HCT116 (cell line): ENCODE measurements around the gene TCERG1L. TPM values are rescaled to one million over a fixed set of nuclear protein-coding genes. Genes with fewer than 3 reads are reported as not detected.

Experiments used
- ATAC-seq: fragments of 200-7000 bp; cut with Tn5 transposase; 2 replicates; pipeline ENCODE4 v1.9.1; 2020; ENCODE audit warnings: mild to moderate bottlenecking, moderate library complexity
- BruUV-seq: library from RNA; stranded (reverse); fragments of 400-500 nt; replicated peaks from 2 replicates; lab custom pipeline; 2021; lab: Mats Ljungman, UMichigan
- CTCF ChIA-PET: fragments of 300-600 bp; sonication (Branson Sonifier 250); formaldehyde crosslinking; loops from one replicate; lab custom pipeline; 2021; ENCODE audit warnings: antibody characterized with exemption; lab: Charles Lee
- POLR2A ChIA-PET: fragments of 300-600, 350-600 bp; sonication (Branson Sonifier 250); formaldehyde crosslinking; loops from one replicate; lab custom pipeline; 2021; ENCODE audit warnings: antibody characterized with exemption; lab: Charles Lee
- RAD21 ChIA-PET, 2 experiments: fragments of 300-600 bp; sonication (Branson Sonifier 250); formaldehyde crosslinking; loops; one replicate each; lab custom pipeline; 2023; ENCODE audit warnings: low total read pairs in 2 of 2; ENCODE audit not compliant: uncharacterized antibody in 2 of 2, unreplicated experiment in 2 of 2, low non-redundant PET in 1 of 2; lab: Charles Lee
- DNase-seq: peaks from one replicate; pipeline ENCODE4 v3.0.0-alpha.2; 2010; ENCODE audit warnings: low read depth, low spot score
- H2AFZ ChIP-seq: fragments of 200-600 bp; shearing (Covaris generic), sonication (generic); 2 replicates; pipeline ENCODE4 v1.6.1; 2017; ENCODE audit warnings: low read depth, mixed run types, mixed read lengths, antibody characterized with exemption, low read length; ENCODE audit not compliant: poor library complexity, severe bottlenecking
- H3K27ac ChIP-seq: 2 replicates; pipeline ENCODE4 v1.5.1; 2012; ENCODE audit warnings: low read depth, low read length
- H3K27me3 ChIP-seq: fragments of 200-600 bp; sonication (generic); 2 replicates; pipeline ENCODE4 v1.6.1; 2016; ENCODE audit warnings: mixed run types, low read length, mixed read lengths; ENCODE audit not compliant: insufficient read depth
- H3K36me3 ChIP-seq, 2 experiments: fragments of 200-500 bp in 1 of 2; fragments of 200-600 bp in 1 of 2; sonication (Bioruptor generic) in 1 of 2; sonication (generic) in 1 of 2; 2 replicates each; pipeline versions ENCODE4 v1.5.1 to v1.6.1; 2014 to 2016; ENCODE audit warnings: low read length in 2 of 2, inconsistent platforms in 1 of 2, mixed read lengths in 1 of 2, mixed run types in 1 of 2; ENCODE audit not compliant: insufficient read depth in 2 of 2, control insufficient read depth in 1 of 2
- H3K4me1 ChIP-seq, 2 experiments: fragments of 200-600 bp in 1 of 2; sonication (generic) in 1 of 2; 2 replicates each; pipeline versions ENCODE4 v1.5.1 to v1.6.1; 2012 to 2017; ENCODE audit warnings: low read length in 2 of 2, inconsistent platforms in 1 of 2, mild to moderate bottlenecking in 1 of 2, mixed read lengths in 1 of 2, mixed run types in 1 of 2, moderate library complexity in 1 of 2; ENCODE audit not compliant: insufficient read depth in 2 of 2, control insufficient read depth in 1 of 2
- H3K4me2 ChIP-seq: fragments of 200-600 bp; sonication (generic); 2 replicates; pipeline ENCODE4 v1.6.1; 2017; ENCODE audit warnings: mixed run types, low read length, mixed read lengths
- H3K4me3 ChIP-seq, 2 experiments: fragments of 200-600 bp in 1 of 2; sonication (generic) in 1 of 2; replicated peaks in 1 of 2; 2 replicates each; pipeline ENCODE4 v1.5.1; 2011 to 2016; ENCODE audit warnings: low read length in 2 of 2, control low read depth in 1 of 2, low read depth in 1 of 2, mild to moderate bottlenecking in 1 of 2, mixed read lengths in 1 of 2, mixed run types in 1 of 2
- H3K79me2 ChIP-seq: fragments of 200-600 bp; sonication (generic); 2 replicates; pipeline ENCODE4 v1.6.1; 2017; ENCODE audit warnings: mild to moderate bottlenecking, mixed run types, low read length, moderate library complexity, mixed read lengths; ENCODE audit not compliant: insufficient read depth
- H3K9ac ChIP-seq: fragments of 200-600 bp; sonication (generic); 2 replicates; pipeline ENCODE4 v1.6.1; 2016; ENCODE audit warnings: low read length, mixed read lengths
- H3K9me2 ChIP-seq: fragments of 200-600 bp; sonication (generic), shearing (Covaris generic); 2 replicates; pipeline ENCODE4 v1.6.1; 2017; ENCODE audit warnings: mixed run types, mild to moderate bottlenecking, moderate library complexity; ENCODE audit not compliant: insufficient read depth
- H3K9me3 ChIP-seq, 2 experiments: fragments of 200-500 bp in 1 of 2; fragments of 200-600 bp in 1 of 2; sonication (Bioruptor generic) in 1 of 2; sonication (generic) in 1 of 2; 2 replicates each; pipeline ENCODE4 v1.6.1; 2014 to 2017; ENCODE audit warnings: low read length in 2 of 2, mixed read lengths in 2 of 2, inconsistent platforms in 1 of 2, low read depth in 1 of 2, mild to moderate bottlenecking in 1 of 2, mixed run types in 1 of 2, moderate library complexity in 1 of 2; ENCODE audit not compliant: control insufficient read depth in 1 of 2, insufficient read depth in 1 of 2
- H4K20me1 ChIP-seq: fragments of 200-600 bp; sonication (generic), shearing (Covaris generic); 2 replicates; pipeline ENCODE4 v1.6.1; 2017; ENCODE audit warnings: mixed run types, mild to moderate bottlenecking, moderate library complexity; ENCODE audit not compliant: insufficient read depth
- ATF3 ChIP-seq: IDR thresholded peaks from 2 replicates; pipeline ENCODE4 v1.6.1; 2012
- ELF1 ChIP-seq: IDR thresholded peaks from 2 replicates; pipeline ENCODE4 v1.6.1; 2012; ENCODE audit warnings: low read depth, borderline replicate concordance
- EZH2phosphoT487 ChIP-seq: fragments of 200-600 bp; IDR thresholded peaks from 2 replicates; pipeline ENCODE4 v1.6.1; 2018; ENCODE audit warnings: antibody characterized with exemption, borderline replicate concordance
- POLR2AphosphoS5 ChIP-seq: IDR thresholded peaks from 2 replicates; pipeline ENCODE4 v1.6.1; 2011; ENCODE audit warnings: mild to moderate bottlenecking, low read depth, low read length, moderate library complexity
- RAD21 ChIP-seq: IDR thresholded peaks from 2 replicates; pipeline ENCODE4 v1.6.1; 2012; ENCODE audit warnings: low read depth, mild to moderate bottlenecking
- REST ChIP-seq: IDR thresholded peaks from 2 replicates; pipeline ENCODE4 v1.6.1; 2012; ENCODE audit warnings: low read depth
- SP1 ChIP-seq: IDR thresholded peaks from 2 replicates; pipeline ENCODE4 v1.6.1; 2012; ENCODE audit warnings: low read depth
- TCF7L2 ChIP-seq: IDR thresholded peaks from 2 replicates; pipeline ENCODE4 v1.7.0; 2011; ENCODE audit warnings: borderline replicate concordance, inconsistent platforms; ENCODE audit not compliant: insufficient read depth, insufficient read length; ENCODE audit errors: extremely low read depth
- intact Hi-C: fragments of 100-400 bp; cut with micrococcal nuclease; formaldehyde crosslinking; loops from 2 replicates; pipeline ENCODE4 v1.10.0; 2022
- total RNA-seq: library from RNA; stranded (reverse); gene quantifications from one replicate; pipeline ENCODE4 v1.2.1, GENCODE V29; 2021; ENCODE audit not compliant: unreplicated experiment

TCERG1L gene
- total RNA-seq, 1 experiment from 2014 or later = not detected

- RAD21 ChIA-PET = no interaction called here
- no TSS peak for BruUV-seq
- POLR2A ChIA-PET = no interaction called here
- no peak for DNase-seq
- Histone ChIP-seq H2AFZ (no peak overlapping the region), H3K79me2 (no peaks in the 10 kb centered on the region), H3K4me2 (peak overlapping the region; percentile 56; the same call in 1 of the 2 replicates), H3K27ac (peak overlapping the region; percentile 77), H3K4me1 (peaks cover 11 to 16% of the 10 kb centered on the region in 2 experiments; a peak in 3 of 4 replicates), H3K9me3 (no peaks in the 10 kb centered on the region), H3K9ac (no peak overlapping the region), H3K36me3 (no peaks in the 10 kb centered on the region), H4K20me1 (no peaks in the 10 kb centered on the region), H3K4me3 (no peak overlapping the region), H3K27me3 (no peaks in the 10 kb centered on the region), H3K9me2 (no peaks in the 10 kb centered on the region)
- no peak for ATAC-seq
- TF ChIP-seq EZH2phosphoT487 = no peak
- TF ChIP-seq ATF3 = no peak
- no peak for TF ChIP-seq ELF1
- no peak for TF ChIP-seq POLR2AphosphoS5
- TF ChIP-seq RAD21 = no peak
- TF ChIP-seq REST = no peak
- no peak for TF ChIP-seq TCF7L2
- no peak for TF ChIP-seq SP1
- intact Hi-C loops = no loop called here
- CTCF ChIA-PET = no interaction called here
Measured at GRCh38 chr10:131095313-131095580, 216.3 kb downstream of the TCERG1L start.
